Hindlimb muscle (tissue), 1 donor: ENCODE data around the gene GFI1B. TPM values are rescaled to one million over a fixed set of nuclear protein-coding genes. Genes with fewer than 3 reads are reported as not detected.
"Not testable (repeated sequence)": the region's sequence is repeated elsewhere in the genome, so short reads cannot be mapped to it uniquely, and the experiment has no call there.

Experiments used
- DNase-seq: peaks from one replicate; pipeline ENCODE4 v3.0.0-alpha.2; 2013
- polyA plus RNA-seq: library from polyadenylated mRNA; unstranded; fragments of 120-200 nt; gene quantifications from one replicate; pipeline ENCODE4 v1.2.1, GENCODE V29; 2013; ENCODE audit not compliant: insufficient read length

GFI1B gene
- polyA plus RNA-seq, 1 donor = 0.56 TPM

DNA sequence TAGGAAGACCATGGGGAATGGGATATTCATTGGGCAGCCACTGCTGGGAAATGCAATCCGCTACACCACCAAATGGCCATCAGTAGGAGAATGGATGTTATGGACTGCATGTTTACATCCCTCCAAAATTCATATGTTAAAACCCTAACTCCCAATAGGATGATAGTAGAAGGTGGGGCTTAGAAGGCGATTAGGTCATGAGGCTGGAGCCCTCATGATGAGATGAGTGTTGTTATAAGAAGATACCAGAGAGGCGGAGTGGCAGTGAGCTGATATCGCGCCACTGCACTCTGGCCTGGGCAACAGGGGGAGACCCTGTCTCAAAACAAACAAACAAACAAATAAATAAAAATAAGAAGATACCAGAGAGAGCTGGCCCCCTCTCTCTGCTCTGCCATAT is 36.2 kb downstream of the GFI1B start:
- no peak for DNase-seq

DNA sequence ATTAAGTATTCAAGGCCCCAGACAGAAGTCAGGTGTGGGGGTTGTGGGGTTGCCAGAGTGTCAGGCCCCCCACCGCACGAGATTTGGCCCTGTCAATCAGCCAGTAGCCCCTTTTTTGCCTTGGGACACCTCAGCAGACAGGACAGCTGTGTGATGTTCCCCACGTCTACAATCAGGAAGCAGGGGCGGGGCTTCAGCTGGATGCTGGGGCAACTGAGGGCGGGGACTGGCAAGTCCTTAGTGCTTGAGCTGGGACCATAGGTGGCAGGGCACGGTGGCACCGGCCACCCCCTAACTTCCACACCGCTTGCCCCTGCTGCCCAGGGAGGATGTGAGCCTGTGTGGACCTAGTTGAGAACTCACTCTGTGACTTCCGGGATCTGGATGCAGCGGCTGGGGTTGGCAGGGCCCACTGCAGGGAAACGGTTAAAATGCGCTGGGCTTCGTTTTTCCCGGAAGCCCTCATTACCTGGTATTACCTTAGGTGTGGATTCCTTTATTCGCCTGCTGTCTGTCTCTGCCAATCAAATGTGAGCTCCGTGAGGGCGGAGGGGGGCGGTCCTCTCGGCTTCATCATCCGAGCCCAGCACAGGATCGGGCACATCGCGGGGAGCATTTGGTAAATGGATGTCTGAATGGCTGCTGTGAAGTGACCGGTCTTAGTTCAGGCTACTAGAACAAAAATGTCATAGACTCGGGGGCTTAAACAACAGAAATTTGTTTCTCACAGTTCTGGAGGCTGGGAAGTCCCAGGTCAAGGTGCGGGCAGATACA is 44.8 kb downstream of the GFI1B start:
- no peak for DNase-seq

DNA sequence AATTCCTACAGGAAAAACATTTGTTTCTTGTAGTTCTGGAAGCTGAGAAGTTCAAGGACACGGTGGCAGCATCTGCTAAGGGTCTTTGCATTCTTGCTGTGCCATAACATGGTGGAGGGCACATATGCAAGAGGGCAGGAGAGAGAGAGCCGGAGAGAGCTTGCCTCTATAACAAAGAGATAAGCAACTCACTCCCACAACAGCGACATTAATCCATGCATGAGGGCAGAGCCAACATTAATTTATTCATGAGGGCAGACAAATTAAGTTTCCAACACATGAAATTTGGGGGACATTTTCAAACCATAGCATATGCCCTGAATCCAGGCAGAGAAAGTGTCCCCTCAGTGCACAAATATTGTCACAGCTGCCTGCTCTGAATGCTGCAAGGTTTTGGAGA is 47.9 kb downstream of the GFI1B start:
- no peak for DNase-seq

DNA sequence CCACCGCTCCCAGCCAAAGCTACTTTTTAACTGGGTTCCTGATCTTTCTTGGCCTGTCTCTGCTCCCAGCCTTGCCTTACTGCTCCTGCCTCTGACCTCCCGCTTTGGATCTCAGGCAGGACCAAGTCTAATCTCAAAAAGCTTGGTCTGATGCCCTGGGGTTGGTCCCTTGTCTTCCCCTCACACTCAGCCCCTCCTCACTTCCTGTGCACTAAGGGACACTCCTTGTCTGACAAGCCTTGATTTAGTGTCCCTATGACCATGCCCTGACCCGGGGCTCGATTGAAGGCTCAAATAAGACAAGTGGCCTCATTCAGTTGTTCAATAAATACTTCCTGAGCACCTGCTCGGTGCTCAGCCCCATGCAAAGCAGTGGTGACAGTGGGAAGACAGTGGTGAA is 48.6 kb downstream of the GFI1B start:
- DNase-seq = no peak

DNA sequence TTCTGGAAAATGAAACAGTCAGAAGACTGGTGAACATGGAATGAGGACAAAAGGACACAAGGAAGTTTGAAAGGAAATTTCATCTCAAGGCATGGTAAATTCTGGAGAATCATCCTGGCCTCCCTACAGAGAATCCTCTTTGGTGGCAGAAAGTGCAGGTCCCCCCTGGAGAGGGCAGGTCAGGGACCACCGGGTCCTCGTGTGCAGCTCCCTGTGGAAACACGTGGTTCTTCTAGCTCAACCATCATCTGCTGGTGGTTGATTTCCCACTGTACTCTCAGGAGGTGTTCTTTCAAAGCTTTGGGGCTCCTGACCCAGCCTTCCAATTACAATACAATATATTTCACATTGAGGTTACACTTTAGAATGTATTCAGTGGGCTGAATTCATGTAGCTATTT is 49.7 kb downstream of the GFI1B start:
- no peak for DNase-seq

DNA sequence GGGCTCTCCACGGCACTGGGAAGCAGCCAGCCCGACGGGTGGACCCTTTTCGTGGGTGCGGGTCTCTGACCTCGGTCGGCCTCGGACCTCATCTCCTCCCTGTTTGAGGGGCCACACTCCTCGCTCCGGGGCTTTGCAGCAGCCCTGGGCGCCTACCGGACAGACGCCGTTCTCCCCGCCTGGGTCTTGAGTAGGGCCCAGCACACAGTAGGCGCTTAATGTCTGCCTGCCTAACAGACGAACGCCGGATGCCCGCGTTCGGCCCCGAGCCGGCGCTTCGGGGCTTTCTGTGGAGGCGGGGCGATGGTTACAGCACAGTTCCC is 51.5 kb downstream of the GFI1B start:
- DNase-seq = no peak

DNA sequence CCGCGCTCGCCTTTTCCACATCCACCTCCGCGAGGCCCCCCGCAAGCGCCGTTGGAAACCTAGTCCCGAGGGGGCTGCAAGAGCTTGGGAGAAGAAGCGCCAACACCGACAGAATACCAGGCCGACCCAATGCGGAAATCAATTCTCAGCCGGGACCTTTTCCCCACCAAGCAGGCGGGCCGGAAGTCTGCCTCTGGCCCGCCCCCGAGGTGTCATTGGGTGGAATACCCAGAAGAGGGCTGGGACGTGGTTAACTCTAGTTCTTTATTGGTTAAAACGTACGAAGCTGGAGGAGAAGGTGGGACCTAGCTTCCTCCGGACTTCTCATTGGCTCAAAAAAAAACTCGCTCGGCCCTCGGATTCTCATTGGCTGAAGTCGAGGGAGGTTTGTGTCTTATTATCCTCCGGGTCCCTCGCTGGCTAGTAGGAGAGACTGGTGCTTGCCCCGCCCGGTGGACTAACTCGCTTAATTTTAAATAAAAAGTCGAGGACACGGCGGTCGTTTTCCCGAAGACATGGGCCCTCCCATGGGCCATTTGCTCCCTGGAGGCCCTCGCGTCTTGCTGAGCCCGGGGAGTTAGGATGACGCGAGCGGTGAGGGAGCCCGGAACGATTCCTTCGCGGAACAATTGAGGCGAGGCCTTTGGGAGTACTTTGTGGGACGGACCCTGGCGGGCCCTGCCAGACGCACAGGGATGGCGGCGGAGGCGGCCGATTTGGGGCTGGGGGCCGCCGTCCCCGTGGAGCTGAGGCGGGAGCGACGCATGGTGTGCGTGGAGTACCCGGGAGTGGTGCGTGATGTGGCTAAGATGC is 52.0 kb downstream of the GFI1B start, which contains the start of gene GTF3C5:
Gene GTF3C5 (plus strand): TSS at position 681 of the 813 bp plus-strand sequence. CDS start 15 bp downstream, at position 696.
- DNase-seq = peak; percentile 97

DNA sequence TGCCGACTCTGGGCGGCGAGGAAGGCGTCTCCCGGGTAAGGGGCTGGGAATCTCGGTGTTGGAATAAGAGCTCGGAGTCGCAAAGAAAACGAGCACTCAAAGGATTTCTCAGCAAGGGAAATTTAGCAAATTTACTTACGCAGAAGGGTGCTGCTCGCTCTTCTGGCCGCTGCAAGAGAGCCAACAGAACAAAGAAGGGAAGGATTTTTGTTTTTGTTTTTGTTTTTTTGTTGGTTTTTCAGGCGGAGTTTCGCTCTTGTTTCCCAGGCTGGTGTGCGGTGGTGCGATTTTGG is 52.6 kb downstream of the GFI1B start:
- DNase-seq = no peak

DNA sequence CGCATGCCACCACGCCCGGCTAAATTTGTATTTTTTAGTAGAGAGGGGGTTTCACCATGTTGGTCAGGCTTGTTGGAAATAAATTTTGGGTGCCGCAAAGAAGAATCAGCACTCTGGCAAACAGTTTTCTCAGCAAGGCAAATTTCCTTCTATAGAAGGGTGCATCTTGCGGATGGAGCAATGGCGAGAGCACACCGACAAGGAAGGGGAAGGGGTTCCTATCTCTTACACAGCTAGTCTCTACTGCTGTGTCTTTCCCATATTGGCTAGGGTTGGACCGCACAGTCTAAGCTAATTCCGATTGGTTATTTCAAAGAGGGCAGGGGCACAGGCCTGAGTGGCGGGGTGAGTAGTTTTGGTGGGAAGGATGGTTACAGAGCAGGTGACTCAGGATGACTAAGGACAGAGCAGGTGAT is 53.0 kb downstream of the GFI1B start:
- DNase-seq = no peak

DNA sequence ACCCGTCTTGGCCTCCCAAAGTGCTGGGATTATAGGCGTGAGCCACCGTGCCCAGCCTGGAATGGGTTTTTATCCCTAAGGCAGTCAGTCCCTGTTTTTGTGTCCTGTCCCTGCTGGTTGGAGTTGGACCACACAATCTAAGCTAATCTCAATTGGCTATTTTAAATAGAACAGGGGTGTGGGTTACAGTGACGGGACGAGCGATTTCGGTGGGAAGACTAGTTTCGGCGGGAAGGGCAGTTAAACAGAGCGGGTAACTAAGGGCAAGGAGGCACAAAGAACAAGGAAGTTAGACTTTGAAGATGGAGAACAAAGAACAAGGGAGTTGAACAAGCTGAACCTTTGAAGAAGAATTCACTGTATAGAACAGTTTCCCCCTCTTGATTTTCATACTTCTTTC is 53.7 kb downstream of the GFI1B start:
- no peak for DNase-seq

DNA sequence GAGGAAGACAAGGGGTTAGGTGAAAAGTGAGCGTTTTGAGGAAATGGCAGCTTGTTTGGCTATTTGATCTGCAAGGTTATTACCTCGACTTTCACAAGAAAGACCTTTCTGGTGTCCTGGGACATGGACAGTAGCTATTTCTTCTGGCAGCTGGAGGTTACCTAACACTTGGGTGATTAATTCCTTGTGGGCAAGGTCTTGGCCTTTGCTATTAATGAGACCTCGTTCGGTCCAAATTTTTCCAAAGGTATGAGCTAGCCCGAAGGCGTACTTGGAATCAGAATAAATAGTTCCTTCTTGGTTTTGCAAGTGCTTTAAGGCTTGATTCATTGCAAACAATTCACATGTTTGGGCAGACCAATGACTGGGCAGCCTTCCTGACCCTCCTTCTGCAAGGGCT is 57.2 kb downstream of the GFI1B start:
- DNase-seq = no peak

DNA sequence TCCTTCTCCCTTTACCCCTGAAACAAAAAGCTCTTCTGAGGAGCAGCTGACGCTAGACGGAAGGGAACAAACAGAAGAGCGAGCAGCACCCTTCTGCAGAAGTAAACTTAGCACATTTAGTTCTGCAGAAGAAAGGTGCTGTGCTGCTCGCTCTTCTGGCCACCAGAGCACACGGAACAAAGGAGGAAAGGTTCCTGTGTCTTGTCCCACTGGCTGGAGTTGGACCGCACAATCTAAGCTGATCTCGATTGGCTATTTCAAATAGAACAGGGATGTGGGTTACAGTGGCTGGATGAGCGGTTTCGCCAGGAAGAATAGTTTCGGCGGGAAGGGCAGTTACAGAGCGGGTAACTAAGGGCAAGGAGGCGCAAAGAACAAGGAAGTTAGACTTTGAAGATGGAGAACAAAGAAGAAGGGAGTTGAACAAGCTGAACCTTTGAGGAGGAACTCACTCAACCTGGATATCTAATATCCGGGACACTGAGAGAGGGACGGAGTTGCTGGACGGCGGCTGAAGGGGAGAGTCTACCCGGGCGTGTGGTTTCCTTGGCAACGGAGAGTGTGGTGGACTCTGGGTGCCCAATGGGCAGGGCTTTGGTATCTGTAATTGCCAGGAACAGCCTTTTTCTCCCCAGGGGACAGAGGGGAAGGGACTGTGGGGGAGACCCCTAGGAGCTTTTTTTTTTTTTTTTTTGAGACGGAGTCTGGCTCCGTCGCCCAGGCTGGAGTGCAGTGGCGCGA is 59.5 kb downstream of the GFI1B start:
- DNase-seq = no peak

DNA sequence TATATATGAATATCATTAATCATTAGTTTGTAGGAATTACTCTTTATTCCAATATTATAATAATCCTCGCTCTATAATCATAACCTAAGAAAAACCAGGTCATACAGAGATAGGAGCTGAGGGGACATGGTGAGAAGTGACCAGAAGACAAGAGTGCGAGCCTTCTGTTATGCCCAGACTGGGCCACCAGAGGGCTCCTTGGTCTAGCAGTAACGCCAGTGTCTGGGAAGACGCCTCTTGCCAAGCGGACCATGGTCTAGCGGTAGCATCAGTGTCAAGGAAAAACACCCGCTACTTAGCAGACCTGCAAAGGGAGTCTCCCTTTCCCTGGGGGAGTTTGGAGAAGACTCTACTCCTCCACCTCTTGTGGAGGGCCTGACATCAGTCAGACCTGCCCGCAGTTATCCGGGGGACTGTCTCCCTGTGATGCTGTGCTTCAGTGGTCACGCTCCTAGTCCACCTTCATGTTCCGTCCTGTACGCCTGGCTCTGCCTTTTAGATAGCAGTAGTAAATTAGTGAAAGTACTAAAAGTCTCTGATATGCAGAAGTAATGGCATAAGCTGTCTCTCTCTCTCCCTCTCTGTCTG is 62.5 kb downstream of the GFI1B start:
- DNase-seq = not testable (repeated sequence)

Other genes with a start within 250 kb of the GFI1B start
- 0.48 TPM for gene AK8, start 100.4 kb upstream of the GFI1B start, polyA plus RNA-seq
- 3.3 TPM for gene SPACA9, start 99.8 kb upstream of the GFI1B start, polyA plus RNA-seq
- gene TSC1, start 34.1 kb upstream of the GFI1B start, polyA plus RNA-seq = 36.1 TPM
- gene GTF3C5, start 52.3 kb downstream of the GFI1B start, polyA plus RNA-seq = 58.8 TPM
- gene CEL, start 83.3 kb downstream of the GFI1B start, polyA plus RNA-seq = 2.6 TPM
- gene RALGDS, start 142.5 kb downstream of the GFI1B start, polyA plus RNA-seq = 56.8 TPM
- gene GBGT1, start 185.2 kb downstream of the GFI1B start, polyA plus RNA-seq = 5.4 TPM
- gene OBP2B, start 230.6 kb downstream of the GFI1B start, polyA plus RNA-seq = not detected